Endothelial cell of umbilical vein (primary cell): ENCODE measurements around the gene LAX1. TPM values are rescaled to one million over a fixed set of nuclear protein-coding genes. Genes with fewer than 3 reads are reported as not detected.

Experiments
- BruUV-seq: library from RNA; stranded (reverse); fragments of 400-500 nt; replicated peaks from 2 replicates; lab custom pipeline; 2021; lab: Mats Ljungman, UMichigan
- CTCF ChIA-PET: fragments of 300-600, 350-600 bp; sonication (Branson Sonifier 250); formaldehyde crosslinking; loops from one replicate; lab custom pipeline; 2021; ENCODE audit warnings: antibody characterized with exemption, inconsistent platforms; lab: Charles Lee
- POLR2A ChIA-PET: fragments of 300-600, 350-600 bp; sonication (Branson Sonifier 250); formaldehyde crosslinking; loops from one replicate; lab custom pipeline; 2021; ENCODE audit warnings: antibody characterized with exemption, inconsistent platforms; lab: Charles Lee
- DNase-seq: peaks from one replicate; pipeline ENCODE4 v3.0.0-alpha.2; 2011; ENCODE audit warnings: low read depth, low spot score
- FAIRE-seq: peaks from 2 replicates; lab custom pipeline; 2011; peaks lifted over from hg19 to GRCh38; lab: Jason Lieb, UNC
- H2AFZ ChIP-seq: 2 replicates; pipeline ENCODE4 v1.6.0; 2012; ENCODE audit warnings: low read depth, low read length, control low read depth, inconsistent platforms
- H3K27ac ChIP-seq: 2 replicates; pipeline ENCODE4 v1.5.1; 2011; ENCODE audit warnings: low read depth, mild to moderate bottlenecking, control low read depth, low read length, moderate library complexity; ENCODE audit not compliant: insufficient read depth
- H3K27me3 ChIP-seq, 2 experiments: 2 replicates each; pipeline versions ENCODE4 v1.6.0 to v1.6.1; 2011; ENCODE audit warnings: low read length in 2 of 2, mixed read lengths in 1 of 2; ENCODE audit not compliant: control insufficient read depth in 2 of 2, insufficient read depth in 2 of 2
- H3K36me3 ChIP-seq, 2 experiments: 2 replicates in 1 of 2; 3 replicates in 1 of 2; pipeline ENCODE4 v1.5.1; 2011; ENCODE audit warnings: low read length in 2 of 2, mild to moderate bottlenecking in 1 of 2, moderate library complexity in 1 of 2; ENCODE audit not compliant: control insufficient read depth in 2 of 2, insufficient read depth in 2 of 2; ENCODE audit errors: extremely low read depth in 1 of 2
- H3K4me1 ChIP-seq: 3 replicates; pipeline ENCODE4 v1.5.1; 2011; ENCODE audit warnings: mild to moderate bottlenecking, low read length; ENCODE audit not compliant: control insufficient read depth, insufficient read depth; ENCODE audit errors: extremely low read depth
- H3K4me2 ChIP-seq: 2 replicates; pipeline ENCODE4 v1.6.1; 2011; ENCODE audit warnings: low read length, control low read depth, mixed read lengths; ENCODE audit not compliant: insufficient read depth
- H3K4me3 ChIP-seq, 3 experiments: fragments of 200-600 bp in 1 of 3; sonication (generic), shearing (Covaris generic) in 1 of 3; replicated peaks in 1 of 3; 2 replicates each; pipeline ENCODE4 v1.5.1; 2011 to 2016; ENCODE audit warnings: control low read depth in 3 of 3, low read length in 3 of 3, mild to moderate bottlenecking in 2 of 3, inconsistent platforms in 1 of 3, low read depth in 1 of 3, moderate library complexity in 1 of 3; ENCODE audit not compliant: insufficient read depth in 1 of 3
- H3K79me2 ChIP-seq: 2 replicates; pipeline ENCODE4 v1.6.0; 2012; ENCODE audit warnings: low read length, inconsistent platforms; ENCODE audit not compliant: control insufficient read depth, insufficient read depth
- H3K9ac ChIP-seq: replicated peaks from 2 replicates; pipeline ENCODE3; 2011; ENCODE audit warnings: low read length, control low read depth; ENCODE audit not compliant: insufficient read depth; ENCODE audit errors: extremely low read depth
- H3K9me1 ChIP-seq: replicated peaks from 3 replicates; pipeline ENCODE4 v1.6.0; 2011; ENCODE audit warnings: mild to moderate bottlenecking, low read length; ENCODE audit not compliant: control insufficient read depth, insufficient read depth; ENCODE audit errors: extremely low read depth
- H3K9me3 ChIP-seq: replicated peaks from 2 replicates; pipeline ENCODE4 v1.5.1; 2012; ENCODE audit warnings: low read length, inconsistent platforms; ENCODE audit not compliant: control insufficient read depth, insufficient read depth
- H4K20me1 ChIP-seq: replicated peaks from 2 replicates; pipeline ENCODE3; 2011; ENCODE audit warnings: mild to moderate bottlenecking, low read length; ENCODE audit not compliant: control insufficient read depth, insufficient read depth; ENCODE audit errors: extremely low read depth
- EZH2 ChIP-seq: IDR thresholded peaks from 2 replicates; pipeline ENCODE4 v1.6.1; 2012; ENCODE audit warnings: borderline replicate concordance, low read depth, mild to moderate bottlenecking, moderate library complexity, low read length, inconsistent platforms; ENCODE audit not compliant: severe bottlenecking
- FOS ChIP-seq: IDR thresholded peaks from 2 replicates; pipeline ENCODE4 v1.6.1; 2011; ENCODE audit warnings: mild to moderate bottlenecking, low read length, moderate library complexity, borderline replicate concordance; ENCODE audit not compliant: insufficient read depth
- GATA2 ChIP-seq: IDR thresholded peaks from 2 replicates; pipeline ENCODE4 v1.7.0; 2011; ENCODE audit warnings: low read depth, mild to moderate bottlenecking, moderate library complexity, mixed read lengths, low read length; ENCODE audit not compliant: insufficient read length, insufficient read depth
- JUN ChIP-seq: IDR thresholded peaks from 2 replicates; pipeline ENCODE4 v1.6.1; 2011; ENCODE audit warnings: borderline replicate concordance, low read depth; ENCODE audit not compliant: insufficient read length, insufficient read depth
- MYC ChIP-seq: IDR thresholded peaks from one replicate; pipeline ENCODE4 v1.6.1; 2011; ENCODE audit warnings: mild to moderate bottlenecking, low read depth, low read length
- POLR2A ChIP-seq: IDR thresholded peaks from 2 replicates; pipeline ENCODE4 v1.6.1; 2012; ENCODE audit warnings: low read depth, mild to moderate bottlenecking, control low read depth, low read length
- POLR2AphosphoS5 ChIP-seq: IDR thresholded peaks from 2 replicates; pipeline ENCODE4 v1.6.1; 2012; ENCODE audit warnings: low read depth, mild to moderate bottlenecking, control low read depth, low read length, moderate library complexity; ENCODE audit not compliant: insufficient read depth
- dilution Hi-C: fragments of 300-500 bp; cut with MboI; formaldehyde crosslinking; loops from one replicate; pipeline ENCODE4 v1.15.0; 2019; ENCODE audit warnings: low sequenced_read_pairs; ENCODE audit not compliant: extremely low pct_ligation_motif_present
- intact Hi-C: fragments of 100-400 bp; cut with micrococcal nuclease; formaldehyde crosslinking; loops from one replicate; pipeline ENCODE4 v1.10.0; 2022
- polyA plus RNA-seq, 4 experiments: library from polyadenylated mRNA; depleted of rRNA in 3 of 4; stranded (reverse) in 3 of 4; unstranded in 1 of 4; fragments of >200 nt; gene quantifications; 2 replicates each; pipeline versions ENCODE4 v1.2.1 to v1.2.3, GENCODE V29; 2011 to 2012; ENCODE audit warnings: missing spikeins in 1 of 4
- total RNA-seq: library from RNA; stranded (reverse); gene quantifications from 2 replicates; pipeline ENCODE4 v1.2.3, GENCODE V29; 2021
- TF ChIP-seq, protein P1 (sequence below): IDR thresholded peaks from 2 replicates; pipeline ENCODE4 v1.6.1; 2011; ENCODE audit not compliant: insufficient read depth, insufficient read length
- TF ChIP-seq, protein P2 (sequence below), 2 donors: IDR thresholded peaks; 1 replicate in 1 of 2; 2 replicates in 1 of 2; pipeline ENCODE4 v1.5.1; 2011; ENCODE audit warnings: low read length in 2 of 2, mild to moderate bottlenecking in 2 of 2, moderate library complexity in 2 of 2, control low read depth in 1 of 2, inconsistent platforms in 1 of 2, low read depth in 1 of 2; ENCODE audit not compliant: insufficient read depth in 1 of 2; ENCODE audit errors: extremely low read depth in 1 of 2

The LAX1 gene
- total and polyA plus RNA-seq, 2 donors (not counting 3 experiments of a cell fraction or from before 2014, with no cell fraction given), result not detected

DNA sequence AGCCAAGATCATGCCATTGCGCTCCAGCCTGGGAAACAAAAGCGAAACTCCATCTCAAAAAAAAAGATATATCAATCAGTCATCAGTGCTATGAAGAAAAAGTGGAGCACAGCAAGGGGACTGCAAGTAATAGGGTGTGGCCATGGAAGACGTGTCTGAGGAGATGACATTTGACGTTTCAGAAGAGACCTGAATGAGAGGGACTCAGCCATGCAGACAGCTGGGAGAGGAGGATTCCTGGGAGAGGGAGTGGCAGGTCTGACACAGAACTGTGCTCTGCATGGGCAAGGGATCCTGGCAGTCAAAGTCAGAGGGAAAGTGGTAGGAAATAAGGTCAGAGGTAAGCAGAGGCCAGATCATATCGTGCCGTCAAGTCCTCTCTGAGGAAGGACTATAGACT is 3.3 kb downstream of the LAX1 start:
- no peak overlapping the region for H3K4me3 ChIP-seq
- ChIA-PET POLR2A (no interaction called here), CTCF (no interaction called here)
- peaks cover 3% of the 10 kb centered on the region for H3K4me1 ChIP-seq
- no peak overlapping the region for H3K4me2 ChIP-seq
- no peak overlapping the region for H2AFZ ChIP-seq
- no peaks in the 10 kb centered on the region for H3K9me3 ChIP-seq
- no peak for TF ChIP-seq POLR2AphosphoS5
- TF ChIP-seq GATA2, result no peak
- no peak for TF ChIP-seq FOS
- TF ChIP-seq EZH2, result no peak
- no peak for TF ChIP-seq JUN
- TF ChIP-seq, protein P1, sequence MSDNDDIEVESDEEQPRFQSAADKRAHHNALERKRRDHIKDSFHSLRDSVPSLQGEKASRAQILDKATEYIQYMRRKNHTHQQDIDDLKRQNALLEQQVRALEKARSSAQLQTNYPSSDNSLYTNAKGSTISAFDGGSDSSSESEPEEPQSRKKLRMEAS, result no peak
- TF ChIP-seq, protein P2, sequence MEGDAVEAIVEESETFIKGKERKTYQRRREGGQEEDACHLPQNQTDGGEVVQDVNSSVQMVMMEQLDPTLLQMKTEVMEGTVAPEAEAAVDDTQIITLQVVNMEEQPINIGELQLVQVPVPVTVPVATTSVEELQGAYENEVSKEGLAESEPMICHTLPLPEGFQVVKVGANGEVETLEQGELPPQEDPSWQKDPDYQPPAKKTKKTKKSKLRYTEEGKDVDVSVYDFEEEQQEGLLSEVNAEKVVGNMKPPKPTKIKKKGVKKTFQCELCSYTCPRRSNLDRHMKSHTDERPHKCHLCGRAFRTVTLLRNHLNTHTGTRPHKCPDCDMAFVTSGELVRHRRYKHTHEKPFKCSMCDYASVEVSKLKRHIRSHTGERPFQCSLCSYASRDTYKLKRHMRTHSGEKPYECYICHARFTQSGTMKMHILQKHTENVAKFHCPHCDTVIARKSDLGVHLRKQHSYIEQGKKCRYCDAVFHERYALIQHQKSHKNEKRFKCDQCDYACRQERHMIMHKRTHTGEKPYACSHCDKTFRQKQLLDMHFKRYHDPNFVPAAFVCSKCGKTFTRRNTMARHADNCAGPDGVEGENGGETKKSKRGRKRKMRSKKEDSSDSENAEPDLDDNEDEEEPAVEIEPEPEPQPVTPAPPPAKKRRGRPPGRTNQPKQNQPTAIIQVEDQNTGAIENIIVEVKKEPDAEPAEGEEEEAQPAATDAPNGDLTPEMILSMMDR (IDR thresholded peaks at IDR 0.05; ENCODE audit: extremely low read depth in 1 of 2, insufficient read depth in 1 of 2, low read depth in 1 of 2, low read length in 2 of 2), result no peak
- no peak for TF ChIP-seq MYC
- TF ChIP-seq POLR2A, result no peak
- intact Hi-C loops, result no loop called here
- no peaks in the 10 kb centered on the region for H4K20me1 ChIP-seq
- H3K9me1 ChIP-seq, result no peaks in the 10 kb centered on the region
- FAIRE-seq, result no peak
- no peak overlapping the region for H3K27ac ChIP-seq
- peaks cover 4 to 6% of the 10 kb centered on the region in 2 experiments for H3K27me3 ChIP-seq
- no peak for DNase-seq
- dilution Hi-C loops, result no loop called here
- BruUV-seq, result no TSS peak
- H3K36me3 ChIP-seq, result no peaks in the 10 kb centered on the region
- H3K9ac ChIP-seq, result no peak overlapping the region
- H3K79me2 ChIP-seq, result no peaks in the 10 kb centered on the region
